Epithelial cell of esophagus (primary cell): ENCODE measurements around the gene NFKB2.

Experiments used
- DNase-seq: peaks from one replicate; pipeline ENCODE4 v3.0.0; 2010; ENCODE audit warnings: low read depth
- H3K4me3 ChIP-seq: 2 replicates; pipeline ENCODE4 v1.5.1; 2011; ENCODE audit warnings: mild to moderate bottlenecking, low read length, control low read depth
- TF ChIP-seq, protein P1 (sequence below): IDR thresholded peaks from 2 replicates; pipeline ENCODE4 v1.5.1; 2011; ENCODE audit warnings: low read depth, mild to moderate bottlenecking, low read length, control low read depth, inconsistent platforms; ENCODE audit not compliant: insufficient read depth; ENCODE audit errors: missing control alignments

NFKB2 gene

DNA sequence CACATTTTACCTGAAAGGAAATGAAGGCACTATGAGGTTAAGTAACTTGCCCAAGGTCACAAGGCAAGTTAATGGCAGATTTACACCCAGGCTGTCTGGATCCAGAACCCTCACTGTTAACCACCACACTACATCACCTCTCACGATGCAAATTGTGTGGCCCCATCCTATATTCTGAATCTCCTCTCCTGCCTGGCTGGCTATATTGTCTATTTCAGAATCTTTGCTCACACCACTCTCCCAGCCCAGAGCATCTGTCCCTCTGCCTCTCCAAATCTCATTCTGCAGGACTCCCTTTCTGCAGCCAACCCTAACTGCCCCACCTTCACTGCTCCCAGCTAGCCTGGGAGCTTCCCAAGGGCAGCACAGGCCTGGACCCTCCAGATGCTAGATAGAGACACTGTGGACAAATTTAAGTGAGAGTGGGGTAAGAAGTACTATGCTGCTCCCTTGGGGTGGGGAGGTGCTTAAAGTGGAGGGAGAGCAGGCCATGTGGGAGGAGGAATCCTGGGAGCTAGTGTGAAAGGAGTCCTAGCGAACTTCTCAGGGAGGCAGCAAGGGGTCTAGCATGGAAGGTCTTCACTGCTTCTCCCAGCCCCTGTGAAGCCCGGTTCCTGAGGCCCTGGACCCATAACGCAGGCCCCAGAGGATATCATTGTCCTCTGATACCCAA lies 36.1 kb downstream of the NFKB2 start:
- DNase-seq, result no peak
- TF ChIP-seq, protein P1, sequence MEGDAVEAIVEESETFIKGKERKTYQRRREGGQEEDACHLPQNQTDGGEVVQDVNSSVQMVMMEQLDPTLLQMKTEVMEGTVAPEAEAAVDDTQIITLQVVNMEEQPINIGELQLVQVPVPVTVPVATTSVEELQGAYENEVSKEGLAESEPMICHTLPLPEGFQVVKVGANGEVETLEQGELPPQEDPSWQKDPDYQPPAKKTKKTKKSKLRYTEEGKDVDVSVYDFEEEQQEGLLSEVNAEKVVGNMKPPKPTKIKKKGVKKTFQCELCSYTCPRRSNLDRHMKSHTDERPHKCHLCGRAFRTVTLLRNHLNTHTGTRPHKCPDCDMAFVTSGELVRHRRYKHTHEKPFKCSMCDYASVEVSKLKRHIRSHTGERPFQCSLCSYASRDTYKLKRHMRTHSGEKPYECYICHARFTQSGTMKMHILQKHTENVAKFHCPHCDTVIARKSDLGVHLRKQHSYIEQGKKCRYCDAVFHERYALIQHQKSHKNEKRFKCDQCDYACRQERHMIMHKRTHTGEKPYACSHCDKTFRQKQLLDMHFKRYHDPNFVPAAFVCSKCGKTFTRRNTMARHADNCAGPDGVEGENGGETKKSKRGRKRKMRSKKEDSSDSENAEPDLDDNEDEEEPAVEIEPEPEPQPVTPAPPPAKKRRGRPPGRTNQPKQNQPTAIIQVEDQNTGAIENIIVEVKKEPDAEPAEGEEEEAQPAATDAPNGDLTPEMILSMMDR, result no peak
- peak overlapping the region; percentile 95 for H3K4me3 ChIP-seq

DNA sequence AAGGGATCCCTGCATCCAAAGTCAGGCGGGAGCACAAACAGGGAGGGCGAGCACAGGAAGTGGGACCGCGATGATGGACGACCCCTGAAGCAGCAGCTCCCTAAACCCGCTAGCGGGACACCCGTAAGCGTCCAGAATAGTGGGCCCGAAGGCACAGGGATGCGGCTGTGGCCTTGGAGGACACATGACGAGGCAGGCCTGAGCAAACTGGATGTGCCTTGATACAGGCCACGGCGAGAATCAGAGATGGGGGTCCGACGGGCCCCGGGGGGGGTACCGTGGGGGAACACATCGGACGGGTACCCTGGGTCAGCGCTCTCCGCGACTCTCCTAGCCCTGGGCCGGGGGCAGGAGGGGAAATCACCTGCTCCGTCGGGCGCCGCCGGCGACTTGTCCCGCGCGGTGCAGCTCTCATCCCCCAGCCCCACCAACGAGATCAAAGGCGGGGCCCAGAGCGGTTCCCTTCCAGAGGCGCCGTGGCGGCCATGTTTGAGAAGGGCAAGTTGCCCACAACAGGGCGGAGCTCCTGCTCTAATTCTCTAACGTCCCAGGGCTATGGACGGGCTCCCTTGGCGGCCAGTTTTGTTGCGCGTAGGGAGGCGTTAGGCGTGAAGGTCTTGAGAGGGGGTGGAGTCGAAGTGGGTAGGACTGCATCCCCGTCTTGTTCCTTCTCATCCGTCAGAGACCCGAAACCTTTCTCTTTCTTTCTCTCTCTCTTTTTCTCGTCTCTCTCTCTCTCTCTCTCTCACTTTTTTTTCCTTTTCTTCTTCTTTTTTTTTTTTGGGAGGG lies 36.9 kb downstream of the NFKB2 start, which contains the start of gene CUEDC2:
CUEDC2 (minus strand) TSS at position 413 of the 789 bp plus-strand sequence. CDS start 7,386 bp downstream, outside the sequence.
- peak within 1 kb of the TSS; percentile 95 for H3K4me3 ChIP-seq
- TF ChIP-seq, protein P1, result no peak
- peak; percentile 96 for DNase-seq

DNA sequence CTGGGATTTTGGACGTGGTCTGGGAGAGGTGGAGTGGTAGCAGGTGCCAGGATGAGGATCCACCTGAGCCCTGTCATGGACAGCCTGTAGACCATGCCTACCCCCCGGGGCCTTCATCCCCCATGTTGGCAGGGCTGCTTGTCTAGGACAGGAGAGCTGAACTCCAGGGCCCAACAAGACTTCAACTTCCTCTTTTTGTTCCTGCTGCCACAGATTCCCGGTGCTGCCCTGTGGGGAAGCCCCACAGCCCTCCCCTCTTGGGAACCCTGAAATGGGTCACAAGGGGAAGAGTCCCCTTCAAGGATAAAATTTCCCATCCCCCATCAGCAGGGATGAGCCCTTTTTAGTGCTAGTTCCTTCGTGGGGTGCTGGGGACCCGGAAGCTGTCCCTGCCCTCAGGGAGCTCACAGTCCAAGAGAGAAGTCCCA lies 38.1 kb downstream of the NFKB2 start:
- TF ChIP-seq, protein P1, result no peak
- no peak overlapping the region for H3K4me3 ChIP-seq
- DNase-seq, result no peak

DNA sequence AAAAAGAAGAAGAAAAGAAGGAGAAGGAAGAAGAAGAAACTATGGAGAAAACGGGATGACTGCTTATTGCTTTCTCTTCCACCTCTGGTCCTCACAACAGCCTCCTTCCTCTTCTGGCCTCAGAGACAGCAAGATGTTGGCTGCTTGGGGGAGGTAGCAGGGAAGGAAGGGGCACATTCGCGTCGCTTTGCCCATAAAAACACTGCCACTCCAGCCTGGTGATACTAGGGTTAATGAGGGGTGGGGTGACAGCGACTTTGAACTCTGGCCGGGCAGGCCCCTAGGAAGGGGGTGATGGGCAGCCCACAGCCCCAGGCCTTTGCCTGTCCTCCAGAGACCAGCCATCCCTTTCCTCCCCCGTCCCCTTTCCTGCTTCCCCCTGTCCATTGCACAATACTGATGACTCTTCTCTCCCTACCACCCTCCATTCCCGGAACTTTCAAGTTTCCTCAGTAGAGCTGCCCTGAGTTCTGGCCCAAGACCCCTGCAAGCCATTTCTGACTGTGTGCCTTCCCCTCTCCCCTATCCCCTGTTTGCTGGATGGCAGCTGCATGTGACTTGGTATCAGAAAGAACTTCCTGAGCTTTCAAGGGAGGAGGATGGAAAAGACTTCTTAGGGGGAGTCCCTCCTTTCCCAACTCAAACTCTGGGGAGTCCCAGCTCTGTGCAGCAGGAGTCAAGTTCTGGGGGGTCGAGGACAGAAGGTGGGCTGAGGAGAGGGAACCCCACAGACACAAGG lies 39.1 kb downstream of the NFKB2 start:
- H3K4me3 ChIP-seq, result no peak overlapping the region
- TF ChIP-seq, protein P1, result no peak
- peak; percentile 59 for DNase-seq

DNA sequence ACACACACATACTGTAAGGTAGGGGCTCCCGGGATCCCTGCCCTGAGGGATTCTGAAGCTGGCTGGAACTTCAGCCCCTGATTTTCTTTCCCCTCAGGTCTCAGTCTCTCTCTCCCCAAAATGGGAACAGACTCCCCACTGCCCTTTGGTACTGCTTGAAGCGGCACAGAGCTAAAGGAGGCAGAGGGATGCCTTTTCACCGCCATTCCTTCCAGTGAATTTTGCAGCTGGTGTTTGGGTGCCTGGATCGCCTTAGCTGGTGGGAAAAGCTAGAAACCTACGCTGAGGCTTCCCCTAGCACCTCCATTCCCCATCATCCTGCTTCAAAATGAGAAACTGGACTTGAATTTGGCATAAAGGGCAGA lies 39.6 kb downstream of the NFKB2 start:
- DNase-seq, result no peak
- TF ChIP-seq, protein P1, result no peak
- H3K4me3 ChIP-seq, result no peak overlapping the region

DNA sequence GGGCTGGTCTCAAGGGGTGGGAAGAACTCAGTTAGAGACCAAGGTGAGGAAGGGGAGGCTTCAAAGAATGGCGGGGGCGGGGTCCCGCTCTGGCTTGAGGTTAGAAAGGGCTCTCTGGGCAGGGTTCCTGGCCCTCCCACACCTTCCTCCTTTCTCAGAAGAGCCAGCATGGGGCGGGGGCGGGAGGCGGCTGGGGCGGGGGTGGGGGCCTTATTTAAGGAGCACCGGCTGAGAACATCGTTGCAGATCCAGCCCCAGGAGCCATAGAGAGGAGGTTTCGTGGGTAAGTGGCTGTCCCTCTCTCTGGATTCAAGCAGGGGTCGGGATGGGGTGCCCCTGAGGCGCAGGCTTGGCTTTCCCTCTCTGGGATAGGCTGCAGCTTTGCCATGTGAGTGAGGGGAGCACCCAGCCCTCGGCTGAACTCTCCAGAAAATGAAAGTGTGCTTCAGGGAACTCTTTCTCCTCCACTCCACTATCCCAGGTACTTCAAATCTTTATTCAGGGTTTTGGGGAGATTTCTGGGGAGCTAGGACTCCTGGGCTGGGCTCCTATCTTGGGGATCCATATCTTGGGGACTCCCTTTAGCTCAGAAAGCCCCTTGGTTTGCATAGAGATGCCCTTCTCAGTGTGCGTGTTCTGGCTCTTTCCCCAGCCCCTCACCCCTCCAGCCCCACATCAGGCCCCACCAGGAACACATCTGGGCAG lies 40.2 kb downstream of the NFKB2 start:
- H3K4me3 ChIP-seq, result no peak overlapping the region
- DNase-seq, result no peak
- TF ChIP-seq, protein P1, result no peak
